Measurements from ENCODE around the gene FBXW4.

- TF ChIP-seq CTCF (conservative IDR thresholded peaks at IDR 0.05; ENCODE audit: low read length) (no peak), EZH2phosphoT487 (IDR thresholded peaks at IDR 0.05; ENCODE audit: borderline replicate concordance, low read depth, low read length) (no peak)
These were observed 37.1 kb upstream of the FBXW4 start for GRCh38 chr10:101732096-101732495.
